Measurements from ENCODE around the gene CADPS. TPM values are rescaled to one million over a fixed set of nuclear protein-coding genes. Genes with fewer than 3 reads are reported as not detected.

CADPS gene
- total RNA-seq, 2 experiments from 2014 or later = 61.3 to 68.6 TPM

GRCh38 chr3:62493109-62493801, 382.0 kb downstream of the CADPS start:
- Histone ChIP-seq H3K9me3 (ENCODE audit: low read length) (no peaks in the 10 kb centered on the region), H4K20me1 (ENCODE audit: insufficient read depth, low read length) (no peaks in the 10 kb centered on the region), H3K79me2 (ENCODE audit: insufficient read depth, low read depth, low read length) (no peaks in the 10 kb centered on the region), H3K27ac (ENCODE audit: low read depth, low read length, poor library complexity, severe bottlenecking) (no peak overlapping the region), H3K9me2 (ENCODE audit: insufficient read depth, low read length) (no peaks in the 10 kb centered on the region), H3K36me3 (ENCODE audit: insufficient read depth, low read length) (no peaks in the 10 kb centered on the region), H2AFZ (ENCODE audit: low read length) (no peak overlapping the region), H3K4me1 (ENCODE audit: insufficient read depth, low read length, poor library complexity, severe bottlenecking) (peaks cover 13% of the 10 kb centered on the region), H3K4me2 (ENCODE audit: low read length) (peak overlapping the region; percentile 21), H3K4me3 (ENCODE audit: low read depth, low read length, poor library complexity, severe bottlenecking) (no peak overlapping the region)
- TF ChIP-seq EZH2phosphoT487 (IDR thresholded peaks at IDR 0.05; ENCODE audit: borderline replicate concordance, low read depth, low read length) (no peak), CTCF (conservative IDR thresholded peaks at IDR 0.05; ENCODE audit: low read length) (peak; percentile 84)
- DNase-seq (ENCODE audit: low spot score) = peak; percentile 62
- POLR2A ChIA-PET = interaction anchor here (1.3 kb wide), 1 partner anchor 10 kb away, joined by 6 read pairs; no protein-coding TSS in a partner anchor
- CTCF ChIA-PET (ENCODE audit: unreplicated experiment) = no interaction called here
- intact Hi-C loops (cut with micrococcal nuclease; ENCODE audit: unreplicated experiment) = loop anchor here (1.0 kb wide), 1 partner anchor 65 kb away; no protein-coding TSS in a partner anchor
- BruUV-seq (replicated peaks) = no TSS peak

GRCh38 chr3:62482961-62483360, 392.3 kb downstream of the CADPS start:
- TF ChIP-seq CTCF (conservative IDR thresholded peaks at IDR 0.05; ENCODE audit: low read length) (no peak), EZH2phosphoT487 (IDR thresholded peaks at IDR 0.05; ENCODE audit: borderline replicate concordance, low read depth, low read length) (no peak)

GRCh38 chr3:62481962-62482361, 393.3 kb downstream of the CADPS start:
- Histone ChIP-seq H3K36me3 (ENCODE audit: insufficient read depth, low read length) (no peaks in the 10 kb centered on the region), H3K9me2 (ENCODE audit: insufficient read depth, low read length) (no peaks in the 10 kb centered on the region), H3K4me3 (ENCODE audit: low read depth, low read length, poor library complexity, severe bottlenecking) (no peak overlapping the region), H3K9me3 (ENCODE audit: low read length) (no peaks in the 10 kb centered on the region), H3K4me2 (ENCODE audit: low read length) (0 out of 2 replicates have a peak overlapping the region, but pooled peaks have one; percentile 17), H4K20me1 (ENCODE audit: insufficient read depth, low read length) (no peaks in the 10 kb centered on the region), H3K27ac (ENCODE audit: low read depth, low read length, poor library complexity, severe bottlenecking) (no peak overlapping the region), H2AFZ (ENCODE audit: low read length) (no peak overlapping the region), H3K4me1 (ENCODE audit: insufficient read depth, low read length, poor library complexity, severe bottlenecking) (peaks cover 12% of the 10 kb centered on the region), H3K79me2 (ENCODE audit: insufficient read depth, low read depth, low read length) (no peaks in the 10 kb centered on the region)
- no TSS peak for BruUV-seq (replicated peaks)
- DNase-seq (ENCODE audit: low spot score) = no peak
- ChIA-PET CTCF (ENCODE audit: unreplicated experiment) (no interaction called here), POLR2A (no interaction called here)
- intact Hi-C loops (cut with micrococcal nuclease; ENCODE audit: unreplicated experiment) = no loop called here
- TF ChIP-seq EZH2phosphoT487 (IDR thresholded peaks at IDR 0.05; ENCODE audit: borderline replicate concordance, low read depth, low read length) (no peak), CTCF (conservative IDR thresholded peaks at IDR 0.05; ENCODE audit: low read length) (no peak)

More at GRCh38 chr3:62482961-62483360, 392.3 kb downstream of the CADPS start:
- intact Hi-C loops (cut with micrococcal nuclease; ENCODE audit: unreplicated experiment) = no loop called here
- no peaks in the 10 kb centered on the region for H3K9me3 ChIP-seq (ENCODE audit: low read length)
- peaks cover 12% of the 10 kb centered on the region for H3K4me1 ChIP-seq (ENCODE audit: insufficient read depth, low read length, poor library complexity, severe bottlenecking)
- no peak overlapping the region for H3K4me3 ChIP-seq (ENCODE audit: low read depth, low read length, poor library complexity, severe bottlenecking)
- no peak overlapping the region for H3K4me2 ChIP-seq (ENCODE audit: low read length)
- H3K9me2 ChIP-seq (ENCODE audit: insufficient read depth, low read length) = no peaks in the 10 kb centered on the region
- no peak overlapping the region for H2AFZ ChIP-seq (ENCODE audit: low read length)
- no peak for DNase-seq (ENCODE audit: low spot score)
- no TSS peak for BruUV-seq (replicated peaks)
- H3K27ac ChIP-seq (ENCODE audit: low read depth, low read length, poor library complexity, severe bottlenecking) = no peak overlapping the region
- H3K79me2 ChIP-seq (ENCODE audit: insufficient read depth, low read depth, low read length) = no peaks in the 10 kb centered on the region
- H4K20me1 ChIP-seq (ENCODE audit: insufficient read depth, low read length) = no peaks in the 10 kb centered on the region
- CTCF ChIA-PET (ENCODE audit: unreplicated experiment) = no interaction called here
- POLR2A ChIA-PET = interaction anchor here (0.6 kb wide), 1 partner anchor 19 kb away, joined by 3 read pairs; no protein-coding TSS in a partner anchor
- H3K36me3 ChIP-seq (ENCODE audit: insufficient read depth, low read length) = no peaks in the 10 kb centered on the region

Measured in OCI-LY7 (cell line).